GM19397 (cell line): ENCODE data around the gene TMCO4.
A peak's percentile ranks its signal among the peaks of the same experiment; 100 is the strongest.
"Not testable (repeated sequence)": the region's sequence is repeated elsewhere in the genome, so short reads cannot be mapped to it uniquely, and the experiment has no call there.

Experiments used
- ATAC-seq: cut with Tn5 transposase; IDR thresholded peaks from one replicate; pipeline ENCODE4 v1.9.1; 2021; ENCODE audit warnings: mild to moderate bottlenecking, moderate library complexity; ENCODE audit not compliant: unreplicated experiment

Gene TMCO4

DNA sequence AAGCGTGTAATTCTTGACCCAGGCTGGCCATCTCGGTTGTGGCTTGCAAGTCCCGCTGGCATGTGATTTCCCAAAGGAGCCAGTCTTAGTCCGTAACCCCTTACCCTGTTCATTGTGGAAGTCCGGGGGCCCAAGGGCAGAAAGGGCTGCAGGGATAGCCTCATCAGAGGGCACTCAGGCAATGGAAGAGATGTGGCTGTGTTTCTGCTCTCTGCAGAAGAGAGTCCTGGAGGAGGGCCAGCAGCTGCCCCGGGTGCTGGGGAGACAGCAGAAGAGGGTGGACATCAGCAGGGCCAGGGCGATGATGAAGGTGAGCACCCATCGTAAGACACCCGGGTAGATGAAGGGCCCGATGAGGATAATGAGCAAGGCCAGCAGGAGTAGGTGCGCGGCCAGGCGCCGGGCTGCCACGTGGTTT, 14.5 kb upstream of the TMCO4 start:
- ATAC-seq = no peak

- no peak for ATAC-seq
Measured at GRCh38 chr1:19813643-19813960, 13.9 kb upstream of the TMCO4 start.

DNA sequence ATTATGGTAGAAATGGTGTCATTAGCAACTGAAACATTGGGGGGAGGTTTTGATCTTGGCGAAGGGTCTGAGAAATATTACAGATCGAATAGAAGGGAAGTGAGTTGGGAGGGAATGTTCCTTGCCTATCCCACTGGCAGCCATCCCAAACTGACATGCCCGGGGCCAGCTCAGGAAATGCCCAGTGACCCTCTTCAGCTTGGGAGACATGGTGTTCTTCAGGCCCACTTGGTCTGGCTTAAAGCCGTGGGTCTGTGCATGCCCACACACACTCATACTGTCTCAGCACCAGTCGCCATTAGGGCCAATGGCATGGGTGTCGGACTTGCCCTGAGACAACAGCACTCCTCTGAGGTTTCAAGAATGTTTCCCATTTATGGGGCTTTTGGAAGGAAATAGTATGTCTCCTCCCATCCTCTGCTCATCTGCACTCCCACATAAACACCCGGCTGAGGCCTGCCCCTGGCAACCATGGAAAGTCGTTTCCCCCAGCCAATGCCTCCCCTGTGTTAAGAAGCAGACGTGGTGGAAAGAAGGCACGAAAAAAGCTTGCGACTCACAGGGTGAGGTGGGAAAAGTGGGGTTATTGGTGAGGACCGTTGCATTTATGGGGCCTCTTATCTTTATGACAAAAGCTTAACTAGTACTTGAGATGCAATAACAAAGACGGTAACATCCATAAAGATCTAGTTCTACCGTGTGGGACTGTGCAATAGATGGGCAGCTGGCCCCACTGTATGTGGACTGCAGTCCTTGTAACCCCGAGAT, 13.3 kb upstream of the TMCO4 start:
- no peak for ATAC-seq

- no peak for ATAC-seq
Measured at GRCh38 chr1:19811206-19811851, 11.6 kb upstream of the TMCO4 start.

DNA sequence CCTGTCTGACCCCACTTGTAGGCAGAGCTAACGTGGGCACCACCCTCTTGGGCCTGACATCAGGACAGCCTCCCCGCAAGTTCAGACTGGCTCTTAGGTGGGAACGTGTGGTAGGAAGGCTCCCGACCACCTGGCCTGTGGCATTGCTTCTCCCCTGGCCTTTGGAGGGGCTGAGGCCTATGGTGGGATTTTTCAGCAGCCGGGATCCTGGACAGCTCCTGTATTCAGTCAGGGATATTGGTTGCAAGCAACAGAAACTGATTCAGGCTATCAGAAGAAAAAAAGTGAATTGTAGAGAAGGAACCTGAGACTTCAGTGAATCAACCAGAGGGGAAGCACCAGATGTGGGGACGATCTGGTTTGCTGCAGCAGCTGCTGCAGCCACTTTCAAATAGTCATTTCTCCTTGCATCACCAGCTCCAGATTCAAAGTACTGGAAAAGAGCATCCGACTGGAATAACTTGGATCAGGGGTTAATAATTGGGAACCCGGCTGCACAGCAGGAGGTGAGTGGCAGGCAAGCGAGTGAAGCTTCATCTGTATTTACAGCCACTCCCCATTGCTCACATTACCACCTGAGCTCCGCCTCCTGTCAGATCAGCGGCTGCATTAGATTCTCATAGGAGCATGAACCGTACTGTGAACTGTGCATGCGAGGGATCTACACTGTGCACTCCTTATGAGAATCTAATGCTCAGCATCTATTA, 9.5 kb upstream of the TMCO4 start:
- ATAC-seq = no peak

GRCh38 chr1:19808351-19808750, 8.6 kb upstream of the TMCO4 start:
- ATAC-seq = no peak

GRCh38 chr1:19804831-19805251, 5.1 kb upstream of the TMCO4 start:
- ATAC-seq = no peak

GRCh38 chr1:19802269-19802668, 2.6 kb upstream of the TMCO4 start:
- ATAC-seq = no peak

- peak; percentile 42 for ATAC-seq
Measured at GRCh38 chr1:19800076-19800804, 524 bp upstream of the TMCO4 start.

- ATAC-seq = no peak
Measured at GRCh38 chr1:19798486-19799229, 1.1 kb downstream of the TMCO4 start.

GRCh38 chr1:19797827-19798226, 1.9 kb downstream of the TMCO4 start:
- no peak for ATAC-seq

DNA sequence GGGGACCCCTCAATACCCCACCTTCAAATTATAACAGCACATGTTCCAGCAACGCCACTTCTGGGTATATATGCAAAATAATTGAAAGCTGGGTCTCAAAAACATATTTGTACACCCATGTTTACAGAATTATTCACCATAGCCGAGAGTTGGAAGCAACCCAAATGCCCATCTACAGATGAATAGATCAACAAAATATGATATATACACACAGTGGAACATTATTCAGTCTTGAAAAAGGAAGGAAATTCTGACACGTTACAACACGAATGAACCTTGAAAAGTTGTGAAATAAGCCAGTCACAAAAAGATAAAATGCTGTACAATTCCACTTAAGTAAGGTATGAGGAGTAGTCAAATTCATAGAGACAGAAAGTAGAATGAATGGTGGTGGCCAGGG, 5.1 kb downstream of the TMCO4 start:
- ATAC-seq = no peak

- ATAC-seq = no peak
Measured at GRCh38 chr1:19793360-19794046, 6.2 kb downstream of the TMCO4 start.

DNA sequence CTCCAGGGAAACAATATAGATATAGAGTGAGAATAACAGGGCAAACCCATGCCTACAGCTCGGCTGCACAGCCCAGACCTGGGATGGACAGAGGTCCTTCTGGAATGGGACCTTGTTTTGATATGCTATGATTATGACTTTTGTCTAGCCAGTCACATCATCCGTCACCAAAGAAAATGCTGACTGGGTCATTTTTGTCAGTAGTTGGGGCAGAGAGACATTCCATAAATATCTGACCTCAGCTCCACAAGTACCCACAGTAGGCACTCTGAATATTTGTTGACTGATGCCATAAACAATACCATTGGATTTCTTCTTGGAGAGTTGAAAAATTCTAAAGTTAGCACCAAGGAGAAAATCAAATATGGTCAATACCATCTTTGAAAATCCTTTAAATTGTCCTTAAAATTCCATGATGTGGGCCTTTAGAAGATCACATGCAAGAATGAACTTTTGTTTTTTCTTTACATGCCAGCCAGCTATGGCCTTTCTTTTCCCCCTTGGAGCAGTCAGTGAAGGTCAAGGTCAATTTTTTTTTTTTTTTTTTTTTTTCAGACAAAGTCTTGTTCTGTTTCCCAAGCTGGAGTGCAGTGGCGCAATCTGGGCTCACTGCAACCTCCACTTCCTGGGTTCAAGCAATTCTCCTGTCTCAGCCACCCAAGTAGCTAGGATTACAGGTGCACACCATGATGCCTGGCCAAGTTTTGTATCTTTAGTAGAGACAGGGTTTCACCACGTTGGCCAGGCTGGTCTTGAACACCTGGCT, 7.3 kb downstream of the TMCO4 start:
- no peak for ATAC-seq

DNA sequence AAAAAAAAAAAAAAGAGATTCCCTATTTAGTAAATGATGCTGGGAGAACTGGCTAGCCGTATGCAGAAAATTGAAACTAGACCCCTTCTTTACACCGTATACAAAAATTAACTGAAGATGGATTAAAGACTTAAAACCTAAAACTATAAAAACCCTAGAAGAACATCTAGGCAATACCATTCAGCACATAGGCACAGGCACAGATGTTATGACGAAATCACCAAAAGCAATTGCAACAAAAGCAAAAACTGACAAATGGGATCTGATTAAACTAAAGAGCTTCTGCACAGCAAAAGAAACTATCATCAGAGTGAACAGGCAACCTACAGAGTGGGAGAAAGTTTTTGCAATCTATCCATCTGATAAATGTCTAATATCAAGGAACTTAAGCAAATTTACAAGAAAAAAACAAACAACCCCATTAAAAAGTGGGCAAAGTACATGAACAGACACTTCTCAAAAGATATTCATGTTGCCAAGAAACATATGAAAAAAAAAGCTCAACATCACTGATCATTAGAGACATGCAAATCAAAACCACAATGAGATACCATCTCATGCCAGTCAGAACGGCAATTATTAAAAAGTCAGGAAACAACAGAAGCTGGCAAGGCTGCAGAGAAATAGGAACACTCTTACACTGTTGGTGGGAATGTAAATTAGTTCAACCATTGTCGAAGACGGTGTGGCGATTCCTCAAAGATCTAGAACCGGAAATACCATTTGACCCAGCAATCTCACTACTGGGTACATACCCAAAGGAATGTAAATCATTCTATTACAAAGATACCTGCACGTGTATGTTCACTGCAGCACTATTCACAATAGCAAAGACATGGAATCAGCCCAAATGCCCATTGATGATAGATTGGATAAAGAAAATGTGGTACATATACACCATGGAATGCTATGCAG, 9.4 kb downstream of the TMCO4 start:
- ATAC-seq = not testable (repeated sequence)

DNA sequence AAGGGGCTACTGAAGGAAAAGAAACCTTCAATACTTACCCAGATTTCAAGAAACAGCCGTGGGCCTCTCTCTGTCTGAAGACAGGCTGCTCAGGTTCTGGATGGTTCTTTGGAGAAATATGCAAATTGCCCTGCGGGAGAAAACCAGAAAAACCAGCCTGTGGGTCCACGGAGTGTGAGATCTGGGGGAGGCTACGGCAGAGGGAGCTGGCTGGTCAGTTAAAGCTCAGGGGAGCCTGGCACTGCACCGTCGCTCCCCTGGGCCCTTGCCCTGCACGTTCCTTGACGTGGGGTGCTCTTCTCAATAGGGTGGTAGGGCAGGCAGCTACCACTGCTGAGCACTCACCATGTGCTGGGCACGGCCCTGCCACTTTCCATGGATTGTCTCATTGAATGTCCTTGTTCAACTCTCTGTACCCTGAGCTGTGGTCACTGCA, 12.7 kb downstream of the TMCO4 start:
- ATAC-seq = no peak

GRCh38 chr1:19785660-19786059, 14.1 kb downstream of the TMCO4 start:
- ATAC-seq = no peak

DNA sequence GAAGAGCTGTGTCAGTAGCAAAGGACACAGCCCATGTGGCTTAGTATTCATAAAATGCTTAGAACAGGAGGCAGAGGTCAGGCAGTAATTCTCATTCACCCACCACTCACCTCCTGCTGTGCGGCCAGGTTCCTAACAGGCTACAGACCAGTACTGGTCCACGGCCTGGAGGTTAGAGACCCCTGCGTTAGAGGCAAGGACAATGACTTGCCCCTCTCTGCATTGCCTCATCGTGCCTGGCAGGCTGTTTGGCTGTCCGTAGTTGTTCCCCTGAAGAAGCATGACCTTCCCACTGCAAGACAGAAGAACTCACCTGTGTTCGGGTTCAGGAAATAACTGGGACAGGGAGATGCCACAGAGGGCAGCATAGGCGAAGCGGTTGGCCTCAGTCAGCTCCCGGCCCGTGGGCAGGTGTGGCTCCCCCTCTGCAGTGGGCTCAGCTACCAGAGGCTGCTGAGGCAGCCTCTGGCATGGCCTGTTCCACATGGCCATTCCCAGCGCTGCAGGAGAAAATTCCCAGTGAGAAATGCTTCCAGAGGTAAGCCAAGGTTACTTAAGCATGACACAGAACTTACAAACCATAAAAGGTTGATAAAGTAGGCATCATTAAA, 19.3 kb downstream of the TMCO4 start:
- no peak for ATAC-seq
